Measurements from ENCODE around the gene B4GALT5. TPM values are rescaled to one million over a fixed set of nuclear protein-coding genes. Genes with fewer than 3 reads are reported as not detected.
A peak's percentile ranks its signal among the peaks of the same experiment; 100 is the strongest.
"Not testable (repeated sequence)": the region's sequence is repeated elsewhere in the genome, so short reads cannot be mapped to it uniquely, and the experiment has no call there.

The B4GALT5 gene, protein sequence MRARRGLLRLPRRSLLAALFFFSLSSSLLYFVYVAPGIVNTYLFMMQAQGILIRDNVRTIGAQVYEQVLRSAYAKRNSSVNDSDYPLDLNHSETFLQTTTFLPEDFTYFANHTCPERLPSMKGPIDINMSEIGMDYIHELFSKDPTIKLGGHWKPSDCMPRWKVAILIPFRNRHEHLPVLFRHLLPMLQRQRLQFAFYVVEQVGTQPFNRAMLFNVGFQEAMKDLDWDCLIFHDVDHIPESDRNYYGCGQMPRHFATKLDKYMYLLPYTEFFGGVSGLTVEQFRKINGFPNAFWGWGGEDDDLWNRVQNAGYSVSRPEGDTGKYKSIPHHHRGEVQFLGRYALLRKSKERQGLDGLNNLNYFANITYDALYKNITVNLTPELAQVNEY
- 38.9 and 39.3 TPM in 2 replicates for total RNA-seq

DNA sequence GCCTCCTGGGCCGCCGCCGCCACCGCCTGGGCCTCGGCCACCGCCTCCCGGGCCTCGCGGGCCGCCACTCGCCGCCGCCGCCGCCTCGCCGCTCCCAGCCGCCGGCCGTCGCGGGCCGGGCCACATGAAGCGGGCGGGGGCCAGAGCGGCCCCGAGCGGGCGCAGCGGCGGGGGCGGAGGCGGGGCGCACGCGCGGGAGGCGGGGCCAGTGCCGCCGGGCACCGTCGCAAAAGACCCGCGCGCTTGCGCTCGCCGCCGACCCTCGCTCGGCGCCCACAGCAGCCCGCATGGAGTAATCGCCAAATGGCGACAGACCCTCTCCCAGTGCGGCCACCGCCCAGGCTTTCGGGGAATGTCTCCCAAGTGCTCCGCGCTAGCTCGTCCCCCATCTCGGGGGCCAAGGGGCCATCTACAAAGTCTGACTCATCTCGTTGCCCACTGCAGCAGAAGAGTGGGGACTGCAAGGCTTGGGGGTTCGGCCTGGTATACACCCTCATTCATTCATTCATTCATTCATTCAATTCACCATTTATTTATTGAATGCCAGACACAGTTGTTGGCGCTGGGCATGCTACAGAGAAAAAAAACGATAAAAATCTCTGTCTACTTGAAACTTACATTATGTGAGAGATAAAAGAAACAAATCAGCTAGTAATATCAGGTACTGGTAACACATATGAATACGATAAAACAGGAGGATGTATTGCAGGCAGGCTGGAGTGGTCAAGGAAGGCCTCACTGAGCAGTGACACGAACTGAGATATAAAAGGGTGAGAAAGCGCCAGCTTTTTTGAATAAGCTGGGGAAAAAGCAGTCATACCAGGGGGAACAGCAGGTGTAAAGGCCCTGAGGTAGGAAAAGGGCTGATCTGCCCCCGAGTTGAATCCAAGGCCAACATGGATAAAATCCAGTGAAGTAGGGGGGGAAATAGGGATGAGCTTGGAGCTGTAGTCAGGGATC lies at the start of gene B4GALT5:
TSS of gene B4GALT5 (minus strand) at position 126 of the 960 bp plus-strand sequence. CDS start 188 bp downstream, outside the sequence.
- H3K36me3 Mint-ChIP-seq (ENCODE audit: low read depth) = peaks cover 4% of the 10 kb centered on the region
- H3K4me3 Mint-ChIP-seq = peak within 1 kb of the TSS; percentile 92
- peaks cover 49% of the 10 kb centered on the region for H3K4me1 Mint-ChIP-seq (ENCODE audit: low read depth)
- H3K27me3 Mint-ChIP-seq (ENCODE audit: insufficient read depth) = peaks cover 5% of the 10 kb centered on the region
- H3K27ac Mint-ChIP-seq = peak within 1 kb of the TSS; percentile 94
- intact Hi-C loops (cut with micrococcal nuclease) = loop anchor here (1.0 to 5.0 kb wide), 6 partner anchors 15 to 133 kb away; partner anchors contain the start of gene SLC9A8
- DNase-seq (ENCODE audit: low spot score) = peak; percentile 60
- H3K9me3 Mint-ChIP-seq = no peaks in the 10 kb centered on the region

DNA sequence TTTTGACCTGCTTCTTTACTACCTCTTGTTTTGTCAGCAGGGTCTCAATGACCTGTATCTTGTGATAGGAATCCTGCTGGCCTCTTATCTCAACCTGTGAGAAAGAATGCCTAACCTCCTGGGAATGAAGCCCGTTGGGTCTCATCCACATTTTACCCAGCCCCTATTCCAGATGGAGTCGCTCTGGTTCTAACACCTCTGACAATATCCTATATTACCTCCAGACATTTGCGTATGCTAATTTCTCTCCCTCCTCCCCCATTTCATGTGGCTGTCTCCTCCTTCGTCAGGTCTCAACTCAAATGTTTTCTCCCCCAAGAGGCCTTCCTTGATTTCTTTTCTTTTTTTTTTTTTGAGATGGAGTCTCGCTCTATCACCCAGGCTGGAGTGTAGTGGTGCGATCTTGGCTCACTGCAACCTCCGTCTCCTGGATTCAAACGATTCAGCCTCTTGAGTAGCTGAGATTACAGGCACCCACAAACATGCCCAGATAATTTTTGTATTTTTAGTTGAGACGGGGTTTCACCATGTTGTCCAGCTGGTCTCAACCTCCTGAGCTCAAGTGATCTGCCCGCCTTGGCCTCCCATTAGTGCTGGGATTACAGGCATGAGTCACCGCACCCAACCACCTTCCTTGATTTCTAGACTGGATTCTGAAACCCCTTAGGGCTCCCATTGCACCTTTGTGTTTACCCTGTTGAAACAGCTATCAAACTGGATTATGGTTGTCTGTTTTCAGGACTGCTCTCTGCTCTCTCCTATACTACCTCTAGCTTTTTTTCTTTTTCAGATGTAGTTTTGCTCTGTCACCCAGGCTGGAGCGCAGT lies 49.5 kb upstream of the B4GALT5 start:
- no peak for DNase-seq (ENCODE audit: low spot score)
- H3K4me3 Mint-ChIP-seq = no peak overlapping the region
- peaks cover 9% of the 10 kb centered on the region for H3K4me1 Mint-ChIP-seq (ENCODE audit: low read depth)
- no peak overlapping the region for H3K27ac Mint-ChIP-seq
- H3K27me3 Mint-ChIP-seq (ENCODE audit: insufficient read depth) = peaks cover 61% of the 10 kb centered on the region
- no peaks in the 10 kb centered on the region for H3K9me3 Mint-ChIP-seq
- intact Hi-C loops (cut with micrococcal nuclease) = no loop called here
- no peaks in the 10 kb centered on the region for H3K36me3 Mint-ChIP-seq (ENCODE audit: low read depth)

DNA sequence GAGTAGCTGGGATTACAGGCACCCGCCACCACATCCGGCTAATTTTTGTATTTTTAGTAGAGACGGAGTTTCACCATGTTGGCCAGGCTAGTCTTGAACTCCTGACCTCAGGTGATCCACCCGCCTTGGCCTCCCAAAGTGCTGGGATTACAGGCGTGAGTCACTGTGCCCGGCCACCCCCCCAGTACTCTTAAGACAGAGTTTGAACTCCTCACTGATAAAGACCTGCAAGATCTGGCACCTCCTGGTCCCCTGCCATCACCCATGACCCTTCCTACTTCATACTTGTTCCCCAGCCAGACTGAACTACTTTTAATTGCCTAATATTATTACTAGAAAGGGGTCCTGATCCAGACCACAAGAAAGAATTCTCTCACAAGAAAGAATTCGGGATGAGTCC lies 48.2 kb upstream of the B4GALT5 start:
- DNase-seq (ENCODE audit: low spot score); H3K9me3 Mint-ChIP-seq; intact Hi-C loops (cut with micrococcal nuclease); H3K36me3 Mint-ChIP-seq (ENCODE audit: low read depth); H3K4me3 Mint-ChIP-seq; H3K27ac Mint-ChIP-seq; H3K4me1 Mint-ChIP-seq (ENCODE audit: low read depth): not testable (repeated sequence)
- H3K27me3 Mint-ChIP-seq (ENCODE audit: insufficient read depth) = peaks cover 63% of the 10 kb centered on the region

DNA sequence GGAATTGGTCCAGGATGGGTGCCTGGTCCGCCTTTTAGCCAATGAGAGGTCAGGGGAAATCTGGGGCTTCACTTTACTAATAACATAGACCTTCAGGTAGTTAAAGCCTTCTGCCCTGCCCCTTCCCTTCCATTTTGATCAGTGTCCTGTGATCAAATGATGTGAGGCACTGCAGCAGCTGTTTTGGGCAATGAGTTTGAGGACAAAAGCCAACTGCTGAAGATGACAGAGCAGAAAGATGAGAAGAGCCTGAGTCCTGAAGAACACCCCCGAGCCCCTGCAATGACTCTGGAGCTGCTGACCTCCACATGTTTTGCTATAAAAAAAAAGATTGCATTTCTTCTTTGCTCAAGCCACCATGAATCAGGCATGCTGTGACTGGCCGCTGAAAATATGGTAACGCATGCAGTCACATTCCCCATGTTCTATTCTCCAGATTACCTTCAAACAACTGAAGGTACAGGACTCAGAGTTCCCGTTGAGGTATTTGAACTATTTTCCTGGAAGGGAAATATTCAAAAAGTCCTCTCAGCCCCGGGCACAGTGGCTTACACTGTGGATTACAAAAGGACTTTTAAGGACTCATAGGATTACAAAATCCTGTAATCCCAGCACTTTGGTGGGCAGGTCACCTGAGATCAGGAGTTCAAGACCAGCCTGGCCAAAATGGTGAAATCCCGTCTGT lies 45.7 kb upstream of the B4GALT5 start:
- H3K27me3 Mint-ChIP-seq (ENCODE audit: insufficient read depth) = peaks cover 62% of the 10 kb centered on the region

DNA sequence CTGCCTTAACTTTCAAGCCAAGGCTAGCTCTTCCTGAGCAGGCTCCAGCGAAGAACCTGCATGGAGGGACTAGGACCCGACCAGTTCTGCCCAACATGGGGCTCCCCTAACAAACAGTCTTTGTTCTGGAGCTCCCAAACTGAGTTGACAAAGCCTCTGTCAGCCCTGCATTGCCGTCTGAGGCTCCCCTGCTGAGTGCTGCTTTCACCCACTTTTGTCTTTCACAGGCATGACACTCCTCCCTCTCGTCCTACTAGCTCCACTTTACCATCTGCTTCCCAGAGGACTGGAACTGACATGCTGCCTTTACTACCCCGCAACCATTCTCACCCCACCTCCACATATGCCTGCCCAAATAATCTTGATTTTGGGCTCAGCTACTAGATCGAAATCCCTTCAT lies 45.1 kb upstream of the B4GALT5 start:
- no peak for DNase-seq (ENCODE audit: low spot score)
- Mint-ChIP-seq H3K27ac (no peak overlapping the region), H3K4me1 (ENCODE audit: low read depth) (no peaks in the 10 kb centered on the region), H3K36me3 (ENCODE audit: low read depth) (no peaks in the 10 kb centered on the region), H3K27me3 (ENCODE audit: insufficient read depth) (peaks cover 64% of the 10 kb centered on the region), H3K9me3 (no peaks in the 10 kb centered on the region), H3K4me3 (no peak overlapping the region)
- intact Hi-C loops (cut with micrococcal nuclease) = no loop called here

More for the DNA sequence above, 45.7 kb upstream of the B4GALT5 start:
- no peak for DNase-seq (ENCODE audit: low spot score)
- H3K4me1 Mint-ChIP-seq (ENCODE audit: low read depth) = no peaks in the 10 kb centered on the region
- no peaks in the 10 kb centered on the region for H3K36me3 Mint-ChIP-seq (ENCODE audit: low read depth)
- no peaks in the 10 kb centered on the region for H3K9me3 Mint-ChIP-seq
- no peak overlapping the region for H3K4me3 Mint-ChIP-seq
- intact Hi-C loops (cut with micrococcal nuclease) = no loop called here
- H3K27ac Mint-ChIP-seq = no peak overlapping the region

DNA sequence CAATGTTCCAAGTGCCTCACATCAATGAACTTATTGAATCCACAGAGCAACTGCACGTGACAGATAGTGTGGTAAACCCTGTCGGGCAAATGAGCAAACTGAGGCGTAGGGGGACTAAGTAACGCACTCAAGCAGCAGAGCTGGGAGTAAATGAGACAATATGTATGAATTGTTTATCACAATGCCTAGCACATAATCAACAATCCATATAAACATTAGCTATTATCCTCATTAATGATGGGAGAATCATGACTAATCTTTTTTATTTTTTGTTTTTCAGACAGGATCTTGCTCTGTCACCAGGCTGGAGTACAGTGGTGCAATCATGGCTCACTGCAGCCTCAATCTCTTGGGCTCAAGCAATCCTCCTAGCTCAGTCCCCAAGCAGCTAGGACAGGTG lies 43.9 kb upstream of the B4GALT5 start:
- DNase-seq (ENCODE audit: low spot score) = no peak
- peaks cover 66% of the 10 kb centered on the region for H3K27me3 Mint-ChIP-seq (ENCODE audit: insufficient read depth)
- no peaks in the 10 kb centered on the region for H3K4me1 Mint-ChIP-seq (ENCODE audit: low read depth)
- no peaks in the 10 kb centered on the region for H3K9me3 Mint-ChIP-seq
- H3K4me3 Mint-ChIP-seq = no peak overlapping the region
- H3K36me3 Mint-ChIP-seq (ENCODE audit: low read depth) = no peaks in the 10 kb centered on the region
- intact Hi-C loops (cut with micrococcal nuclease) = no loop called here
- no peak overlapping the region for H3K27ac Mint-ChIP-seq

DNA sequence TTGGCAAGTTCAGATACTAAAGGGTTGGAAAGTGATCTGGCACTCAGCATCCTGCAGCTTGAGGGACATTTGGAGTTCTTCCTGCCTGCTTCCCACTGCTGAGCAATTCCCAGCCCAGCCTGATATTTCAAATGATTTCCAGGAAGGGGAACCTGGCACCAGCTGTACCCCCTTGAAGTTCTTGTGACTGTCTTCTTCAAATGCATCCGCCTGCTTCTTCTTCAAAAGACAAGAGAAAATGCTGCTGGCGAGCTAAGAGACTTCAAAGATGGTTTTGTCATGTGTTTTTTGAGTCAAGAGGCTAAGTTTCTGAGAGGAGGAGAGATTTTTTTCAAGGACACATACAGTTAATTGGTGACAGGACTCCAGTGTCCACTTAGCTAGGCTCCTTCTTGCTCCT lies 42.6 kb upstream of the B4GALT5 start:
- Mint-ChIP-seq H3K27ac (no peak overlapping the region), H3K9me3 (no peaks in the 10 kb centered on the region), H3K4me1 (ENCODE audit: low read depth) (peaks cover 2% of the 10 kb centered on the region), H3K36me3 (ENCODE audit: low read depth) (no peaks in the 10 kb centered on the region), H3K4me3 (no peak overlapping the region), H3K27me3 (ENCODE audit: insufficient read depth) (peaks cover 66% of the 10 kb centered on the region)
- intact Hi-C loops (cut with micrococcal nuclease) = no loop called here
- DNase-seq (ENCODE audit: low spot score) = no peak

DNA sequence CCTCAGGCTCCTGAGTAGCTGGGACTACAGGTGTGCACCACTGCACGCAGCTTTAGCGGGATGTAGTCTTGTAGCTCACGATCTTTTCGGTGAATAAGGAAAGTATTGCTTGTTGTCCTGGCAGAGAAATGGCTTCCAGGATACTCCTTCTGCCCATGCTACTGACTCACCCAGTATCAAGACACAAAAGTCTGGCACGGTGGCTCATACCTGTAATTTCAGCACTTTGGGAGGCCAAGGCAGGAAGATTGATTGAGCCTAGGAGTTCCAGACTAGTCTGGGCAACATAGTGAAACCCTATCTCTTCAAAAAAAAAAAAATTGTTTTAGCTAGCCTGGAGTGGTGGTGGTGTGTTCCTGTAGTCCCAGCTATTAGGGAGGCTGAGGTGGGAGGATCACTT lies 40.9 kb upstream of the B4GALT5 start:
- no peak overlapping the region for H3K27ac Mint-ChIP-seq
- H3K4me1 Mint-ChIP-seq (ENCODE audit: low read depth) = peaks cover 10% of the 10 kb centered on the region
- no peaks in the 10 kb centered on the region for H3K9me3 Mint-ChIP-seq
- H3K36me3 Mint-ChIP-seq (ENCODE audit: low read depth) = peaks cover 2% of the 10 kb centered on the region
- intact Hi-C loops (cut with micrococcal nuclease) = loop anchor here (5.0 kb wide), 1 partner anchor 57 kb away; no protein-coding TSS in a partner anchor
- no peak for DNase-seq (ENCODE audit: low spot score)
- no peak overlapping the region for H3K4me3 Mint-ChIP-seq
- H3K27me3 Mint-ChIP-seq (ENCODE audit: insufficient read depth) = peaks cover 55% of the 10 kb centered on the region

DNA sequence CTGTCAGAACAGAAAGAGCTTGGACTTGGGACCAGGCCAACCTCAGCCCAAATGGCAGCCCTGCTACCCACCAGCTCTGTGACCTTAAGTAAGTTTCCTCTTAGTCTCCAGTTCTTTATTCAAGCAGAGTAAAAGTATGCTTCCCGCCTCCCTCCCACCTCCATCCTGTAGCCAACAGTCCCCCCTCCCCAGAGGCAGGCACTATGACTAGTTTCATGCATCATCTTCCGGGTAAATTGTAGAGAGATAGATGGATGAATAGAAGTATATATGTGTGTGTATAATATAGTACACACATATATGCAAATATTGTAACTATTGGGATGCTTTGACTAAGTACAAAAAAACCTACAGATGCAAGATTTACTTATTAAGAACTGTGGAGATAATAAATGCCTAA lies 39.5 kb upstream of the B4GALT5 start:
- intact Hi-C loops (cut with micrococcal nuclease) = loop anchor here (5.0 kb wide), 1 partner anchor 56 kb away; no protein-coding TSS in a partner anchor
- H3K27me3 Mint-ChIP-seq (ENCODE audit: insufficient read depth) = peaks cover 47% of the 10 kb centered on the region
- no peak for DNase-seq (ENCODE audit: low spot score)
- peaks cover 2% of the 10 kb centered on the region for H3K36me3 Mint-ChIP-seq (ENCODE audit: low read depth)
- no peaks in the 10 kb centered on the region for H3K9me3 Mint-ChIP-seq
- no peak overlapping the region for H3K27ac Mint-ChIP-seq
- H3K4me3 Mint-ChIP-seq = no peak overlapping the region
- H3K4me1 Mint-ChIP-seq (ENCODE audit: low read depth) = peaks cover 10% of the 10 kb centered on the region

DNA sequence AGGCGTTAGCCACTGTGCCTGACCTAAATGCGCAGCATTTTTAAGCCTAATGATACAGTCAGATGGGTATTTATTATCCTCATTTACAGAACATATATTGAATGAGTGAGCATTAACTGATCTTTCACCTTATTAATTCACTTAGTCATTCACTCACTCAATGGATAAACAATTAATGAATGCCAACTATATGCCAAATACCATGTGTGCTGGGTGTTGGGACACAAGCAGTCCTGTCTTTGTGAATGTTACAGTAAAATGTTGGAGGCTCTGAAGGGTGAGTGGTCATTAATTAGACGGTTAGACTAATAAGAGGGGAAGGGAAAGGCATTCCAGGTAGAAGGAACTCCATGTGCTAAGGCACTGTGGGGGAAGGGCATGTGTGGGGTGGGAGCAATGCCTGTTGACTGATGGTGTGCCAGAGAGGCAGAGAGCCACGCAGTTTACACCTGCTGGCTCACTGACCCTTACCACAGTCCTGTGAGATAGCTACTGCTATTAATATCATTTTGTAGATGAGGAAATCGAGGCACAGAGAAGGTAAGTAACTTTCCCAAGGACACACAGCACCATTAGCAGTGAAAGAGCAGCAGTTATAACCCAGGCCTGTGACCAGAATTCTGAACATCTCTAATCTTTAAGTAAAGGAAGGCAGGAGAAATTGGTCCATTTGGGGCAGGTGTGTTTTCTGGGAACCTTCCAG lies 38.7 kb upstream of the B4GALT5 start:
- H3K4me1 Mint-ChIP-seq (ENCODE audit: low read depth) = peaks cover 10% of the 10 kb centered on the region
- intact Hi-C loops (cut with micrococcal nuclease) = loop anchor here (5.0 kb wide), 1 partner anchor 55 kb away; no protein-coding TSS in a partner anchor
- H3K36me3 Mint-ChIP-seq (ENCODE audit: low read depth) = peaks cover 2% of the 10 kb centered on the region
- no peaks in the 10 kb centered on the region for H3K9me3 Mint-ChIP-seq
- H3K27me3 Mint-ChIP-seq (ENCODE audit: insufficient read depth) = peaks cover 46% of the 10 kb centered on the region
- no peak for DNase-seq (ENCODE audit: low spot score)
- H3K4me3 Mint-ChIP-seq = no peak overlapping the region
- no peak overlapping the region for H3K27ac Mint-ChIP-seq

DNA sequence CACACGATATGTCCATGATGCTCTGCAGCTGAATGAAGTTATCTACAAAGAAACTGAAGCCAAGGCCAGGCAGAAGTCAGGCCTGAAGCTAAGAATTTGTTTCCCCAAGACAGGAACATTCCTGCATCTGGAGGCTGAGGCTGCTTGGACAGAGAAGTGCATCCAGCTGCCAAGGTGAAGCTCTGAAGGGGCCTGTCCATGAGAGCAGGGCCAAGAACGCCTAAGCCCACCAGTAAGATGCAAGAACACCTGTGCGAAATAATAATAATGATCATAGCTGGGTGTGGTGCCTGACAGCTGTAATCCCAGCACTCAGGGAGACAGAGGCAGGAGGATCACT lies 37.7 kb upstream of the B4GALT5 start:
- Mint-ChIP-seq H3K27ac (no peak overlapping the region), H3K27me3 (ENCODE audit: insufficient read depth) (peaks cover 37% of the 10 kb centered on the region), H3K4me1 (ENCODE audit: low read depth) (peaks cover 10% of the 10 kb centered on the region), H3K36me3 (ENCODE audit: low read depth) (peaks cover 2% of the 10 kb centered on the region), H3K9me3 (no peaks in the 10 kb centered on the region), H3K4me3 (no peak overlapping the region)
- intact Hi-C loops (cut with micrococcal nuclease) = loop anchor here (5.0 kb wide), 1 partner anchor 54 kb away; no protein-coding TSS in a partner anchor
- no peak for DNase-seq (ENCODE audit: low spot score)
